GM18505 (cell line): Measurements from ENCODE around the gene EIF2S2.

Source experiments
- ATAC-seq: cut with Tn5 transposase; IDR thresholded peaks from one replicate; pipeline ENCODE4 v1.9.1; 2021; ENCODE audit not compliant: unreplicated experiment
- POLR2A ChIP-seq: IDR thresholded peaks from 4 replicates; pipeline ENCODE4 v1.6.1; 2011; ENCODE audit warnings: borderline replicate concordance; ENCODE audit not compliant: insufficient read depth, insufficient read length; ENCODE audit errors: extremely low read depth

EIF2S2 gene

DNA sequence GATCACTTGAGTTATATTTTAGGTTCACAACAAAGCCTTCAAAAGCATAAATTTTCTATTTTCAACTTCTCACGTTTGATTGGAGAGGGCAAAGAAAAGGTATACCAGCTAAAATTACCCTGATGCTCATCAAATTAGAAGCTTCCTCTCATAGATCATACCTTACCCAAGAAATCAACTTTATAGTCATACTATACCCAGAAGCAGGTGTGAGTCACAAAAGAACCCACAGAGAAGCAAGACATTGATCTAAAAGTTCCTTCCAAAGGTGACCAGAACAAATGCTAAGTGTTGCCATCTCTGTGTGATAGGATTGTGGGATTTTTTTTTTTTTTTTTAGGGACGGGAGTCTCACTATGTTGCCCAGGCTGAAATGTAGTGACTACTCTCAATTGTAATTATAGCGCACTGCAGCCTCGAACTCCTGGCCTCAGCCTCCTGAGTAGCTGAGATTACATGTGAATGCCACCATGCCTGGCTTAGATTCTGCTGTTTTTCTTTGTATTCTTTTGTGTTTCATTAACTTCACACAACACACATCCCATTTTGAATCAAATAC lies 3.3 kb downstream of the EIF2S2 start:
- no peak for ATAC-seq
- no peak for TF ChIP-seq POLR2A

DNA sequence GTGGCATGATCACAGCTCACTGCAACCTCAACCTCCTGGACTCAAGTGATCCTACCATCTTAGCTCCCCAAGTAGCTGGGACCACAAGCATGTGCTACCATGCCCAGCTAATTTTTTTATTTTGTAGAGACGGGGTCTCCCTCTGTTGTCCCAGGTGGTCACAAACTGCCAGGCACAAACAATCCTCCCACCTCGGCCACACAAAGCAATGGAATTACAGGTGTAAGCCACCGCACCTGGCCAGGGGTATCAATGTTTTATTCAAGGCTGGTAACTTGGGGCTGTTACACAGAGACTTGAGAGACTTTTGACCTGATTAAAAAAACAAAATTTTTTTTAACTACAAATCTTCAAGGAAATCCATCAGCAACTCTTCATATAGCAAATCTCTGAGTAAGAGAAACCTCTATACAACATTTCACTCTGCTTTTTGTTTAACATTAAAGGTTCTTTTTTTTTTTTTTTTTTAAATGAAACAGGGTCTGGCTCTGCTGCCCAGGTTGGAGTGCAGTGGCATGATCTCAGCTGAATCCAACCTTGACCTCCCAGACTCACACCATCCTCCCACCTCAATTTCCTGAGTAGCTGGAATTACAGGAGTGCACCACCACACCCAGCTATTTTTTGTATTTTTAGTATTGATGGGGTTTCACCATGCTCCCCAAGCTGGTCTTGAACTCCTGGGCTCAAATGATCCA lies 5.9 kb downstream of the EIF2S2 start:
- no peak for ATAC-seq
- no peak for TF ChIP-seq POLR2A

DNA sequence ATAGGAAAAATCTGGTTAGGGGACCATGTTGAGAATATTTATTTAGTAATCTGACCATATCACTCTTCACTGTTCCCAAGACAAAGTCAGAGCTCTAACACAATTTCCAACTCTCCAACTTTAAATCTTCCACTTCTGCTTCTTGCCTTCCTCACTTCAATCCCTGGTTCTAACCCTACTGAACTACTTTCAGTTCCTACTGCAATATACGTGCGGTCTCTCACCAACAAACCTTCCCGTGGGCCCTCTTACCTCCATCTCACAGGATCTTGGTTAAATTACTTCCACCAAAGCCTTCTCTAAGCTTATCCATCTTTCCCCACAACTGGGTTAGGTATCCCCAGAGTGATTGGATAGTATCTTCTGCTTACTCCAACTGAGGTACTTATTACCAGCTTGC lies 8.0 kb downstream of the EIF2S2 start:
- ATAC-seq: no peak
- no peak for TF ChIP-seq POLR2A

DNA sequence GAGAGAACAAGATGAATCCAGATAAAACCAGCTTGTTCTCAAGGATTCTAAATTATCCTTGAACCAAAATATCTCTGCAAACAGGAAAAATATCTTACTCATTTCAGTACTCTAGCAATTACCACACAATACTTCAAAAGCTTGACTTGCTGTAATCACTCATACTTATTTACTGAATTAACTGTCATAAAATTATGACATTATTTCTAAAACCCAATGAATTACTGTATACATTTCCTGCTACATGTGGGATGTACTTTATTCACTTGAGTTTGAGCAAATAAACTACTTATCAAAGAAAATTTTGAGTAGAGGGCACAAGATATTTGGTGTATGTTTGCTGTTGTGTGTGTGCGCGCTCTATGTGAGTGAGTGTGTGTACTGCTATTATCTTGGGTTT lies 9.7 kb downstream of the EIF2S2 start:
- no peak for ATAC-seq
- TF ChIP-seq POLR2A: no peak

DNA sequence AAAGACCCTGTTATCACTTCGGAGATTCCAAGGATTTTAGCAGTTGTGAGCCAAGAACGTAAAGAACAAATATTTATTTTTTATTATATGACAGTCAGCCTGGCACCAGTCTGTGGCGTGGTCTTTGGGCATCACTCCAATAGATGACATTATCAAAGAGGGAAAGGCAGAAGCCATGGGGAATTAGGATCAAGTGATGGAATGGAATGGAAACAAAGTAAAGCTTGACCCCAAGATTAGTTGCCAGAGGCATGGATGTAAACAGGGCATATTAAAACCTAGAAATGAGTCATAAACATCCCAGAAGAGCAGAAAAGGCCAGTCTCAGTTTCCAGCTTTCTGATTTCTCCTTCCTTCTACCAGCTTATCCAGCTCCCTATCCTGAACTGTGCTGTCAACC lies 11.5 kb downstream of the EIF2S2 start:
- no peak for TF ChIP-seq POLR2A
- no peak for ATAC-seq

DNA sequence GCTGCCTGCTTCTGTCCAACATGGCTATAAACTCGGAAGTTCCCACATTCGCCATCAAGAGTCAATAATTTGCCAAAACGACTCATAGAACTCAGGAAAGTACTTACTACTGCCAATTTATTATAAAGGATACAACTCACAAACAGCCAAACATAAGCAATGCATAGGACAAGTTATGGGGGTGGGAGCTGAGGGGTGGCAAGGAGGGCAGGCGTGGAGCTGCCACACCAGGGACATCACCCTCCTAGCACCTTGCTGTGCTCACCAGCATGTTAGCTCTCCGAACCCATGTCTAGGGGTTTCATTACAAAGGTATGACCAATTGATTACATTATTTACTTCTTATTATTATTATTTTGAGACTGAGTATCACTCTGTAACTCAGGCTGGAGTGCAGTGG lies 12.4 kb downstream of the EIF2S2 start:
- no peak for ATAC-seq
- TF ChIP-seq POLR2A: no peak

DNA sequence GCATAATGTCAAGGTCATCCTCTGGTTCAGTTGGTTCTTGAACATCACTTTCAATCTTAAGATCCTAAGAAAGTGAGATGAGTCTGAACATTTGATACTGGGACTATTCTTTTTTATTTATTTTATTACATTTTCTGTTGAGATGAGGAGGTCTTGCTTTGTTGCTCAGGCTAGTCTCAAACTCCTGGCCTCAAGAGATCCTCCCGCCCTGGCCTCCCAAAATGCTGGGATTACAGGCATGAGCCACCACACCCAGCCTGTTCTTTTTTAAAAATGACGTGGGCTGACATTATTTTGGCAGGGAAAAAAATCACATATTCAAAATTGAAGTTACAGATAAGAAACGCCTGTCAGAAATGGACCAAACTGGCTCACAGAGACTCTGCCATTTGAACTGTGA lies 13.5 kb downstream of the EIF2S2 start:
- ATAC-seq: no peak
- TF ChIP-seq POLR2A: no peak

DNA sequence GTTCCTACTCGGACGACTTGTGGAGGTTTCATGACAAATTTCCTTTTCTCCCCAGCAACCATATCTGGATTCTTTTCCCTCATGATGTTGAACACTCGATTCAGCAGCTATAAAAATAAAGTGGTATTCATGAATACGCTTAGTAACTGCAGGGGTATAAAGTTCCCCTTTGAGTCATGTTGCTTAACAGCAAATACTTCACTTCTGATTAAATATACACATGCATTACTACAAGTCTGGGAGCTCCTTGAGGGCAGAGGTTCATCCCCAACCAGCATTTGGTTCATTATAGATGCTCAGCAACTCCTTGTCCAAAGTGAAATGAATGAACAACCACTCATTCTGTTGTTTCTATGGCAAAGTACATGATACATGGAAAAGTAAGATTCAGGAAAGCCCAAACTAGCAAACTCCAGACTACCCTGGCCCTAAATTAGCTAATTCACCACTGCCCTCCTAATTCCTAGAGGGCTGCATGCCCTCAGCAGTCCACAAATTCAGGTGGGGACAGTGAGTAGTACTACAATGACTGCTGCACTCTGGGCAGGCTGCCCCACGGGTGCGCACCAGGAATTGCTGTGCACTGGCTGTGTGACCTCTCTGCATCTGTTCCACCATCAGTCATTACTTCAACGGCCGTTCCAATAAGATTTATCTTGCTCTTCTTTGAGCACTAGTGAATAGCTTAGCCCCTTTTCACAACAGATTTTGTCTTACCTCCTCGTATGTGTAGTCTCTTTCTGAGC lies 15.2 kb downstream of the EIF2S2 start:
- ATAC-seq: no peak
- TF ChIP-seq POLR2A: no peak

DNA sequence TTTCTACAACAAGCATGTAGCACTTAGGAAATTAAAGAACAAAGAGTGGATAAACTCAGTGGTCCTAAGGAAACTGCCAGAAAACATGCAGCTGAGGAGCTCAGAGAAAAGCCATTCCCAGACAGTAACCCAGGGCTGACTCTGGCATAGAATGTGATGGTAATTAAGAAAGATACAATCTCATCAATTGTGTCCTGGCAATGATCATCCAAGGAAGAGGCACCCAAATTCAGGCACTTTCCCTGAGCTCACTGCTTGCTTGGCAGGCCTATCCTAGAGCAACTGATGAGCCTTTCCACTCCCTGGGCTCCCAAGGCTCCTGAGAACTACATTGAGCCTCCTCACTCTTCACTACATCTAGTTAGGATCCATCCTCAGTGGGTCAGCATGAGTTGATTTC lies 16.2 kb downstream of the EIF2S2 start:
- ATAC-seq: no peak

DNA sequence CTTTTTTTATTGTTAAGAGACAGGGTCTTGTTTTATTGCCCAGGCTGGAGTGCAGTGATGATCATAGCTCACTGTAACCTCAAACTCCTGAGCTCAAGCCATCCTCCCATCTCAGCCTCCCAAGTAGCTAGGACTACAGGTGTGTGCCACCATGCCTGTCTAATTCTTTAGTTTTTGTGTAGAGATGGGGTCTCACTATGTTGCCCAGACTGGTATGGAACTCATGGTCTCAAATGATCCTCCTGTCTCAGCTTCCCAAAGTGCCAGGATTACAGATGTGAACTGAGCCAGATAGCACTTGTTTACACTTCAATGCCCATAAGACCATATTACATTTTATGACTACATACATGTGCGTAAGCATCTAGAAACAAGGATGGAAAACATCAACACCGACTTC lies 18.1 kb downstream of the EIF2S2 start:
- ATAC-seq: no peak
- TF ChIP-seq POLR2A: no peak

More for the DNA sequence above, 16.2 kb downstream of the EIF2S2 start:
- TF ChIP-seq POLR2A: no peak

DNA sequence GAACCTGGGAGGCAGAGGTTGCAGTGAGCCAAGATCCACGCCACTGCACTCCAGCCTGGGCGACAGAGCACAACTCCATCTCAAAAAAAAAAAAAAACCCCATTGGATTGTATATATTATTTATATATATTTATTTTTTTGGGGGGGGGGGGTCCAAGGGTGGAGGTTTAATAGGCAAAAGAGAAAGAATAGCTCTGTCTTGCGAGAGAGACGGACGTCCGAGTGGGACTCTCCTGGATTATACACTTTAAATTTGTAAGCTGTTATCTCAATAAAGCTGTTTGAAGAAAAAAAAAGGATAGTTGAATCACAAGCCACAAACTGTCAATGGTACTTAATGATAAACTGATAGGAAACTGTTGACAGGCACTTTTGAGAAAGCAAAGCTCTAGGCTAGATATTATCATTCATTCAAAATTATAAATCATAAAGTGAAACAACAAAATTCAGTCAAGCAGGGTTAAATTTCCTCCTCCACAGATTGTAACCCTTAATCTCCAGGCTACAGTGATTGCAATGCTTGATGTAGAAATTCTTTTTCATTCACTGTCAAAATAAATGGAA lies 20.3 kb downstream of the EIF2S2 start:
- no peak for TF ChIP-seq POLR2A
- ATAC-seq: no peak

DNA sequence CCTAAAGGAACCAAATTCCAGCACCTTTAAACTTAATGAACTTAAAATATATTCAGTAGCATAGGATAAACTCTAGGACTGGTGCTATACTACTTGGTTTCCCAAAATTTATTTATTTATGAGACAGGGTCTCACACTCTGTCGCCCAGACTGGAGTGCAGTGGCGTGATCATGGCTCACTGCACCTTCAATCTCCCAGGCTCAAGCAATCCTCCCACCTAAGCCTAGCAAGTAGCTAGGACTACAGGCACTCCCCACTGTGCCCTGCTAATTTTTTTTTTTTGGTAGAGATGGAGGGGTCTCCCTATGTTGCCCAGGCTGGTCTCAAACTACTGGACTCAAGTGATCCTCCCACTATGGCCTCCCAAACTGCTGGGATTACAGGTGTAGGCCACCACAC lies 21.4 kb downstream of the EIF2S2 start:
- TF ChIP-seq POLR2A: no peak

DNA sequence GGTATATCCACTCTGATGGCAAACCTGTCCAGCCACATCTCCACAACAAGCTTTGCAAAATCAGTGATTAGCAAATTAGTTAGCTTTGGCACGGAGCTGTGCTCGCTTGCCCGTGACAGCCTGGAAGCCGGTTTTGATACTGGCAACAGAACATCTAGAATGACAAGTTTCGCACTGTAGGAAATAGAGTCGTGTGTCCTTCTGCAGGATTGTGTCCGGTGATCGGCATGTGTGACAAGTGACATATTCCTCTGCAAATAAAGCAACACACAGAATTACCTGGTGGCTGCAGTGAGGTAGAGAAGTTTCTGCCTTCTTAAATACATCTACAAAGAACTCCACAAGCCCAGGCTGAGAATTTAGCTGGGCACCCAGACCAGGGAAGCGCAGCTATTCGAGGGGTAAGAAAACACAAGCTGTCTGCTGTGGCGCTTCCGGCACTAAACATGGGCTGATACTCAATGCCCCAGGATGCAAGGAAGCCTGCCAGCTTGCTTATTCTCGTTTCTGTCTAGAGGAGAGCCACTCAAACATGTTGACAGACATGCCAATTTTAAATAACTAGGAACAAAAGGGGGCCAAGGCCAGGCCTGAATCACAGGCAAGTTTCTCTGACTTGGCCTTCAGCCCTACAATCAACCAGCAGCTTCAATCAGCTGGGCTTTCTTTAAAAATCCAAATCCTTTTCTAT lies 22.2 kb downstream of the EIF2S2 start:
- TF ChIP-seq POLR2A: no peak
- ATAC-seq: no peak

More for the DNA sequence above, 21.4 kb downstream of the EIF2S2 start:
- ATAC-seq: no peak
